Stimulated activated CD8-positive, alpha-beta memory T cell treated with anti-CD3 and anti-CD28 coated beads, Interleukin-12 subunit alpha, Interleukin-12 subunit beta, amount 100 ng/mL, for 4 hours (primary cell): ENCODE results near the gene ZNF823.
"Not testable (repeated sequence)": the region's sequence is repeated elsewhere in the genome, so short reads cannot be mapped to it uniquely, and the experiment has no call there.

Experiments used
- DNase-seq: peaks from one replicate; pipeline ENCODE4 v3.0.0-alpha.2; 2020; ENCODE audit warnings: low read depth

Gene ZNF823

DNA sequence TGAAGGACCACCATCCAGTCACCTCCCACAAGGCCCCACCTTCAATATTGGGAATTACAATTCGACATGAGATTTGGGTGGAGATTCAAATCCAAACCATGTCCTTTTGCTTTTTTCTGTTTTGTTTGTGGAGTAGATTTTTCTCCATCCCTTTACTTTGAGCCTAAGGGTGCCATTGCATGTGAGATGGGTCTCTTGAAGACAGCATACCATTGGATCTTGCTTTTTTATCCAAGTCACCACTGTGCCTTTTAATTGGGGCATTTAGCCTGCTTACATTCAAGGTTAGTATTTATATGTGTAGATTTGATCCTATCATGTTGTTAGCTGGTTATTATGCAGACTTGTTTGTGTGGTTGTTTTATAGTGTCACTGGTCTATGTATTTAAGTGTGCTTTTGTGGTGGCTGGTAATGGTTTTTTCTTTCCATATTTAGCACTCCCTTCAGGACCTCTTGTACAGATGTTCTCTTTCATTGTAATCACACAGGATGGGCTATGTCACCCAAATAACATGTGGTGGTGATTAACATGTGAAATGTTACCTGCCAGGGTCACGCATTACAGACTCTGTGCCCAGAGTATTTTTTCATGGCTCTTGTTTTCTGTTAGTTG is 58.0 kb downstream of the ZNF823 start:
- DNase-seq: no peak

DNA sequence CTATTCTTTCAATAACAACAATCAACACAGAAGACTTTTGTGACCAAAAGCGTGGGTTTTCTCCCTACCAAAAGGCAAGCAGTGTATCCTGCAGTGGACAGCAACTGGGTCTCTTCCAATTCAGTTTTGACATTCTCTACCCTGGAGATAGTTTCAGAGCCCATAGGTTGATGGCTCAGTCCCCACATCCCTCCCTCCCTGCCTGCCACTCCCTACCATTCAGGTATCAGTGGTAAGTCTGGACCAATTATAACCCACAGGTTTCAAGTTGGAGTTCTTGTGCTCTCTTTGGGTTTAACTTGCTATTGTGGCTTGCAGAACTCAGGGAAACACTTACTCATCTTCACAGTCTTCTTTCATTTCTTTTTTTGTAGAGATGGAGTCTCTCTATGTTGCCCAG is 60.2 kb downstream of the ZNF823 start:
- no peak for DNase-seq

- not testable (repeated sequence) for DNase-seq
Measured at GRCh38 chr19:11676661-11677600, 61.8 kb downstream of the ZNF823 start.

DNA sequence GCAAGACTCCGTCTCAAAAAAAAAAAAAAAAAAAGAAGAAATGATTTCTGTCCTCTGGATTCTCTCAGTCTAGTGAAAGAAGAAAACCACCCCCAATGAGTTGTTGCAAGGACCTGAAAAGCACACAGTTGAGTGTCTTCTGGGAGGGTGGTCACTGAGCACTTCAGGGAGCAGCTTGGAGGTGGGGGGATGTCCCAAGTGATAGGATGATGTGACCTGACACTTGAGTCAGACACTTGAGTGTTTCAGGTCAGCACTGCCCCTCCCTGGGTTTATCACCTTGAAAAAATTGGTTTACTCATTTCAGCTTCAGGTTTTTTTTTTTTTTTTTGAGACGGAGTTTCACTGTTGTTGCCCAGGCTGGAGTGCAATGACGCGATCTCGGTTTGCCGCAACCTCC is 63.2 kb downstream of the ZNF823 start:
- no peak for DNase-seq

DNA sequence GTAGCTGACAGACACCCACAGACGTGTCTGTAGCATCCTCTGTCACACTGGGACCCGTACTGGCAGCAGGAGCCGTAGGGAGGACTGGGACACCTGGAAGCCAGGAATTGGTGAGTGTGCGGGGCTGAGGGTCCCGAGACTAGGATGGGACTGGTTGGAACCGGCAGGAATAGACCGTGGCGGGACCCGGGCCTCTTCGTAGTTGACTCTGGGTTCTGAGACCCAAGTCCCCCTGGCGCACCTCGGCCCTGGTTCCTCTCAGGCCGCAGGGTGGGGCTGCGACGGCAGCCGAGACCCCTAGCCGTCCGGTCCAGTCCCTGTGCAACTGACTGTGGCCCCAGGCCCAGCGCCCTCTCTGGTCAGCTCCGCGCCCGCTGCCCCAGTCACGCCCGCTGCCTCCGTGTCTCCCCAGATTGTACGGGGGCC is 64.7 kb downstream of the ZNF823 start:
- no peak for DNase-seq

DNA sequence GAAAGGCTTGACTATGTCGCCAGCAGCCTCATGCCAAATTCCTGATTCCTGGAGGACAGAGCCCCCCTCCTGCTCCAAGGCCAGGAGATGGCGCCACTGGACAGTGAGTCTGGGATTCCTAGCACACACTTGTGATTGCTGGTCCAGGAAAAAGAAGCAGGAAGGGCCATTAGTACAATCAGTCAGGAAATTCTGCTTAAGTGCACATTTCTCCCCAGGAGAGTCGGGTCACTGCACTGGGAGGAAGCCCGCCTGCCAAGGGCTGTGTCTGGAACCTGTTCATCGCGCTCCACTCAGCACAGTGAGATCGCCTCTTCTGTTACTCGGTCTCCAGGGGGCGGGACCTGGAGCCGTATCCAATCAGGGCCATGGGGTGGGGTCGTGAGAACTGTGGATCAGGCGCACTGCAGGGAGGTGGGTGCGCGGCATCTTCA is 65.1 kb downstream of the ZNF823 start:
- no peak for DNase-seq
